Neuronal stem cell (in vitro differentiated cells): ENCODE results near the gene MPP4.

Source experiments
- DNase-seq: peaks from one replicate; pipeline ENCODE4 v3.0.0-alpha.2; 2013; ENCODE audit warnings: low spot score
- H2AFZ ChIP-seq: one replicate; pipeline ENCODE4 v1.6.1; 2013; ENCODE audit warnings: mild to moderate bottlenecking, low read length, inconsistent platforms
- H2AK5ac ChIP-seq: 2 replicates; pipeline ENCODE4 v1.6.1; 2013; ENCODE audit warnings: low read depth, mild to moderate bottlenecking, inconsistent platforms, low read length, moderate library complexity, mixed read lengths
- H2BK120ac ChIP-seq: 2 replicates; pipeline ENCODE4 v1.6.1; 2013; ENCODE audit warnings: low read depth, mild to moderate bottlenecking, inconsistent platforms, low read length, moderate library complexity, mixed read lengths
- H2BK12ac ChIP-seq: one replicate; pipeline ENCODE4 v1.6.1; 2013; ENCODE audit warnings: low read length, inconsistent platforms
- H2BK15ac ChIP-seq: 2 replicates; pipeline ENCODE4 v1.6.1; 2013; ENCODE audit warnings: mild to moderate bottlenecking, low read length, inconsistent platforms, mixed read lengths
- H2BK5ac ChIP-seq: one replicate; pipeline ENCODE4 v1.6.1; 2013; ENCODE audit warnings: inconsistent platforms, mild to moderate bottlenecking, low read length, moderate library complexity
- H3K14ac ChIP-seq: one replicate; pipeline ENCODE4 v1.6.1; 2013; ENCODE audit warnings: low read length, inconsistent platforms
- H3K18ac ChIP-seq: 2 replicates; pipeline ENCODE4 v1.6.1; 2013; ENCODE audit warnings: low read length, inconsistent platforms
- H3K23ac ChIP-seq: 2 replicates; pipeline ENCODE4 v1.6.1; 2013; ENCODE audit warnings: low read depth, mild to moderate bottlenecking, mixed read lengths, low read length, inconsistent platforms; ENCODE audit not compliant: poor library complexity
- H3K27ac ChIP-seq: replicated peaks from 3 replicates; pipeline ENCODE4 v1.5.1; 2013; ENCODE audit warnings: low read length, inconsistent platforms
- H3K27me3 ChIP-seq, 3 experiments: 2 replicates each; pipeline ENCODE4 v1.6.1; 2013; ENCODE audit warnings: low read length in 3 of 3, mild to moderate bottlenecking in 2 of 3, inconsistent platforms in 1 of 3, low read depth in 1 of 3, mixed read lengths in 1 of 3, moderate library complexity in 1 of 3; ENCODE audit not compliant: control insufficient read depth in 3 of 3, insufficient read depth in 3 of 3
- H3K36me3 ChIP-seq, 2 donors: replicated peaks in 1 of 2; 2 replicates each; pipeline ENCODE4 v1.6.1; 2013; ENCODE audit warnings: low read length in 2 of 2; ENCODE audit not compliant: control insufficient read depth in 2 of 2, insufficient read depth in 2 of 2
- H3K4ac ChIP-seq: 2 replicates; pipeline ENCODE4 v1.6.1; 2013; ENCODE audit warnings: inconsistent platforms, mild to moderate bottlenecking, low read length, moderate library complexity
- H3K4me1 ChIP-seq, 2 donors: 1 replicate in 1 of 2; 2 replicates in 1 of 2; pipeline ENCODE4 v1.6.1; 2013; ENCODE audit warnings: low read length in 2 of 2, low read depth in 1 of 2; ENCODE audit not compliant: control insufficient read depth in 2 of 2, insufficient read depth in 1 of 2
- H3K4me2 ChIP-seq: one replicate; pipeline ENCODE4 v1.6.1; 2013; ENCODE audit warnings: mild to moderate bottlenecking, low read length, inconsistent platforms; ENCODE audit not compliant: insufficient read depth, poor library complexity, severe bottlenecking
- H3K4me3 ChIP-seq, 2 donors: 2 replicates each; pipeline ENCODE4 v1.5.1; 2013; ENCODE audit warnings: low read length in 2 of 2, mild to moderate bottlenecking in 2 of 2, inconsistent platforms in 1 of 2, moderate library complexity in 1 of 2
- H3K79me1 ChIP-seq: one replicate; pipeline ENCODE4 v1.6.1; 2013; ENCODE audit warnings: low read depth, mild to moderate bottlenecking, inconsistent platforms, low read length, moderate library complexity
- H3K9ac ChIP-seq: one replicate; pipeline ENCODE4 v1.6.1; 2013; ENCODE audit warnings: mild to moderate bottlenecking, low read depth, low read length, inconsistent platforms; ENCODE audit not compliant: poor library complexity
- H3K9me3 ChIP-seq, 2 donors: replicated peaks in 1 of 2; 2 replicates each; pipeline versions ENCODE3 to v1.6.1; 2013; ENCODE audit warnings: low read length in 2 of 2, mild to moderate bottlenecking in 2 of 2, inconsistent platforms in 1 of 2, low read depth in 1 of 2, mixed read lengths in 1 of 2, moderate library complexity in 1 of 2; ENCODE audit not compliant: control insufficient read depth in 2 of 2, insufficient read depth in 1 of 2
- H4K8ac ChIP-seq: one replicate; pipeline ENCODE4 v1.6.1; 2013; ENCODE audit warnings: low read depth, mild to moderate bottlenecking, inconsistent platforms, low read length, moderate library complexity
- H4K91ac ChIP-seq: one replicate; pipeline ENCODE4 v1.6.1; 2013; ENCODE audit warnings: low read length, low read depth, mild to moderate bottlenecking, inconsistent platforms; ENCODE audit not compliant: poor library complexity
- WGBS, 2 donors: extraction: QIAGEN DNeasy Blood & Tissue Kit; methylation state at CpG; one replicate each; pipeline ENCODE4 v1.1.7; 2013; ENCODE audit warnings: missing lambda C conversion rate in 2 of 2, mixed read lengths in 1 of 2; ENCODE audit not compliant: insufficient read length in 2 of 2, insufficient replicate concordance in 1 of 2; ENCODE audit errors: extremely low coverage in 2 of 2; 5-methylcytosine and 5-hydroxymethylcytosine counted together

Gene MPP4

DNA sequence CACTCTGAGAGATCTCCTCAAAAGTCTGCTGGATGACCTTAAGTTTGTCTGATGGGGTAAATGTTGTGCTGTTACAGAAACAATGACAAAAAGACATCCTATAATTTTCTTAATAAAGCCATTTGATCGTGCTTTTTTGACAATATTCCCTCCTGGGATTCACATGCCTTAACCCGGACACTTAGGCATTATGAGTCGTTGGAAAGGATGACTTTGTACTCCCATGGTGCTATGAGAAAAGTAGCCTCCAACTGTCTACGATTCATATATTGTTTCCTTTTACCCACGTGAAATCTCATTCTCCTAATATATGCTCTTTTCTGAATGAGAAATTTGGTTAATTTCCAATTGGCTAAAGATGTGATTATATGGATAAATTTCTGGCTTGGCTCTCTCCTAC, 6.1 kb upstream of the MPP4 start:
- Histone ChIP-seq H3K4me3 (no peak overlapping the region), H2BK5ac (no peak overlapping the region), H3K9me3 (no peaks in the 10 kb centered on the region), H3K4me2 (no peak overlapping the region), H2BK120ac (no peak overlapping the region), H3K27me3 (no peaks in the 10 kb centered on the region), H2BK15ac (no peak overlapping the region), H4K8ac (no peak overlapping the region), H3K27ac (no peak overlapping the region), H2AFZ (no peak overlapping the region), H3K4ac (no peak overlapping the region), H3K9ac (no peak overlapping the region), H4K91ac (no peak overlapping the region), H3K36me3 (peaks cover 9 to 92% of the 10 kb centered on the region in 2 donors), H3K4me1 (no peaks in the 10 kb centered on the region), H3K23ac (no peak overlapping the region), H2AK5ac (no peak overlapping the region), H2BK12ac (no peak overlapping the region), H3K18ac (no peak overlapping the region), H3K79me1 (no peaks in the 10 kb centered on the region), H3K14ac (no peak overlapping the region)
- WGBS, 2 donors = no CpG with 5 or more reads among the region's 5 CpGs
- no peak for DNase-seq

DNA sequence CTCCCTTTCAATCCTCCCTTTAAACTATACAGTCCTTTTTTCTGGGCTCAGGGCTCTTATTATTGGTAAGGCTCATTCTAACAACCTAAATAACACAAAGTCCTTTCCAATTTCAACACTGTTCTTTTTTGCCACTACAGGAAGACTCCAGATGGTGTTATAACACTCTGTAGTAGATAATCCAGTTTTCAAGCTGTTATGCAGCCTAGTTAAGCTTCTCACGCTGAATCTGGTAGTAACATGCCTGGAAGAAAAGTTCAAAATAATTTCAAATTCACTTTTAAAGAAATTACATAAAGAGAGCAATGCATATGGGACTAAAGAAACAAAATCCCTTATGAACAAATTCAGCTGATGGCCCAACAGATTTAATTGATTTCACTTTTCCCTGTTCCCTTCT, 3.2 kb upstream of the MPP4 start:
- Histone ChIP-seq H3K9ac (no peak overlapping the region), H3K27me3 (no peaks in the 10 kb centered on the region), H3K79me1 (no peaks in the 10 kb centered on the region), H3K14ac (no peak overlapping the region), H2AFZ (no peak overlapping the region), H4K91ac (no peak overlapping the region), H2BK120ac (no peak overlapping the region), H3K4me2 (no peak overlapping the region), H3K4me1 (no peaks in the 10 kb centered on the region), H2BK12ac (no peak overlapping the region), H4K8ac (no peak overlapping the region), H2BK5ac (no peak overlapping the region), H3K23ac (no peak overlapping the region), H2AK5ac (no peak overlapping the region), H3K18ac (no peak overlapping the region), H3K4ac (no peak overlapping the region), H3K9me3 (no peaks in the 10 kb centered on the region), H3K27ac (no peak overlapping the region), H3K36me3 (peaks cover 6 to 64% of the 10 kb centered on the region in 2 donors), H3K4me3 (no peak overlapping the region), H2BK15ac (no peak overlapping the region)
- no CpG with 5 or more reads among the region's 1 CpG for WGBS, 2 donors
- DNase-seq = no peak

DNA sequence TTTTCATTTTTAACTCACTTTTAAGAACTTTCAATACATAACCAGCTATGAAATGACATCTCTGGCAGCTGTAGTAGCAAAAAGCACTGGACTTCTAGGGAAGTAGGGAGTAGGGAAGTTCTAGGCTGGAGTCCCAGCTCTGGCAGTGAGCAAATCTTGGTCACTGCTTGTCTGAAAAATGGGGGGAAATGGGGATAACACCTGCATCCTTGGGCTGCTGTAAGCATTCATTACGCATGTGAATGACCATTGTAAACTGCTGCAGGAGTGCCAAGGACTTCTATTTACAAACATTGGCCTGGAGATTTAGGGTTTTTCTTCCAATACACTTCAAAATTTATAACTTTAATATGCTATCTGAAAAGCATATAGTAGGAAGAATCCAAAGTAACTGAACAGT, 972 bp upstream of the MPP4 start:
- H2BK15ac ChIP-seq = no peak overlapping the region
- no peaks in the 10 kb centered on the region for H3K79me1 ChIP-seq
- no peak overlapping the region for H4K8ac ChIP-seq
- no peaks in the 10 kb centered on the region for H3K9me3 ChIP-seq
- WGBS, 2 donors = no CpG with 5 or more reads among the region's 1 CpG
- no peak overlapping the region for H3K18ac ChIP-seq
- no peak overlapping the region for H2BK120ac ChIP-seq
- DNase-seq = no peak
- H3K4me2 ChIP-seq = no peak overlapping the region
- no peak overlapping the region for H4K91ac ChIP-seq
- no peak overlapping the region for H3K4ac ChIP-seq
- H2AK5ac ChIP-seq = no peak overlapping the region
- no peak overlapping the region for H3K27ac ChIP-seq
- peaks cover 2 to 44% of the 10 kb centered on the region in 2 donors for H3K36me3 ChIP-seq
- no peak overlapping the region for H3K14ac ChIP-seq
- H2AFZ ChIP-seq = no peak overlapping the region
- peaks cover 0 to 8% of the 10 kb centered on the region in 2 donors for H3K4me1 ChIP-seq
- H3K23ac ChIP-seq = no peak overlapping the region
- H2BK5ac ChIP-seq = no peak overlapping the region
- no peaks in the 10 kb centered on the region for H3K27me3 ChIP-seq
- no peak overlapping the region for H2BK12ac ChIP-seq
- H3K4me3 ChIP-seq = no peak overlapping the region
- no peak overlapping the region for H3K9ac ChIP-seq

DNA sequence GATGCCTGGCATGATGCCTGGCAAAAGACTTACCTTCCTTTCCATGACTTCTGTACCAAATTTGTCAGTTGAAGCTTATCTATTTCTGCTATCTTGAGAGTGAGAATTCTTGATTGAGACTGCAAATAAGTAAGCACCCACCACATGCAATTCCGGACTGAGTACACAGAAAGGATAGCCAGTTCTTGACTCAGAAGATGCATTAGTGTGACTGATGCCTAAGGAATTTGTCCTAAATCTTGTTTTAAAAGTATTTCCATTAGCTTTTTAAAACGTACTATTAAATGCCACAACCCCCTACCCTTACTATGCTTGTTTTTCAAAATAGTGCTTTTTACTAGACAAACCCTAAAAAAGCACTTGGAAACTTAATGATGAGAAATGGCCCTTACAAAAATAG, 545 bp downstream of the MPP4 start:
- no peak for DNase-seq
- no peak overlapping the region for H2BK5ac ChIP-seq
- no peak overlapping the region for H3K4me3 ChIP-seq
- peaks cover 0 to 28% of the 10 kb centered on the region in 2 donors for H3K36me3 ChIP-seq
- H3K9ac ChIP-seq = no peak overlapping the region
- no CpG with 5 or more reads among the region's 2 CpGs for WGBS, 2 donors
- H3K14ac ChIP-seq = no peak overlapping the region
- no peak overlapping the region for H2BK12ac ChIP-seq
- no peak overlapping the region for H4K91ac ChIP-seq
- H3K23ac ChIP-seq = no peak overlapping the region
- H2AK5ac ChIP-seq = no peak overlapping the region
- H3K4ac ChIP-seq = no peak overlapping the region
- H2BK15ac ChIP-seq = no peak overlapping the region
- no peaks in the 10 kb centered on the region for H3K27me3 ChIP-seq
- peaks cover 0 to 8% of the 10 kb centered on the region in 2 donors for H3K4me1 ChIP-seq
- no peak overlapping the region for H3K18ac ChIP-seq
- no peak overlapping the region for H2BK120ac ChIP-seq
- no peaks in the 10 kb centered on the region for H3K79me1 ChIP-seq
- no peak overlapping the region for H3K27ac ChIP-seq
- no peaks in the 10 kb centered on the region for H3K9me3 ChIP-seq
- no peak overlapping the region for H3K4me2 ChIP-seq
- H2AFZ ChIP-seq = no peak overlapping the region
- no peak overlapping the region for H4K8ac ChIP-seq
